HG03575 (cell line): ENCODE results near the gene CFAP54.

Experiments
- ATAC-seq: cut with Tn5 transposase; IDR thresholded peaks from one replicate; pipeline ENCODE4 v1.9.1; 2021; ENCODE audit not compliant: unreplicated experiment, insufficient number of reproducible peaks, low FRiP score; ENCODE audit errors: extremely low read depth

Gene CFAP54

DNA sequence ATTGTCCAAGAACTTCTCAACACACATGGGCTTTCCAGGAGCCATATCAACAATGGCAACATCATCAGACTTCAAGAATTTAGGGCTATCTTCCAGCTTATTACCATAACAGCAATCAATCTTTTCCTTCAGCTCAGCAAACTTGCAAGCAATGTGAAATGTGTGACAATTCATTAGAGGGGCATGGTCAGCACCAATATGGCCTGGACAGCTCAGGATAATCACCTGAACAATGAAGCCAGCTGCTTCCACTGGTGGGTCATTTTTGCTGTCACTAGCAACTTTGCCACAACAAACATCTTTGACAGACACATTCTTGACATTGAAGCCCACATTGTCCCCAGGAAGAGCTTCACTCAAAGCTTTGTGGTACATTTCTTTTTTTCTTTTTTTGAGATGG lies 411.8 kb downstream of the CFAP54 start:
- ATAC-seq = no peak

DNA sequence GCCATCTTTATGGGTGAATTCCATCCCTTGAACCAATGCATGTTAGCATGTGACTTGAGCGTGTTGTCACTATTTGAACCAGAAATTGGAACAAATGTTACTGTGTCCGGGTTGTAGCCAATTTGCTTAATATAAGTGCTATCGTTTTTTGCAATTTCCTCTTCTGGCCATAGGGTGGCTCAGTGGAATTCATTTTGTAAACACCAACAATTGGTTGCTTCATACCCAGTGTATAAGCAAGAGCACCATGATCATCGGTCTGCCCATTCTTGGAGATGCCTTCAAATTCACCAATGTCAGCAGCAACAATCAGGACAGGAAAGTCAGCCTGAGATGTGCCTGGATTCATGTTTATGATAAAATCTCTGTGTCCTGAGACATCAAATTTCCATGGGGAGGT lies 412.7 kb downstream of the CFAP54 start:
- no peak for ATAC-seq

DNA sequence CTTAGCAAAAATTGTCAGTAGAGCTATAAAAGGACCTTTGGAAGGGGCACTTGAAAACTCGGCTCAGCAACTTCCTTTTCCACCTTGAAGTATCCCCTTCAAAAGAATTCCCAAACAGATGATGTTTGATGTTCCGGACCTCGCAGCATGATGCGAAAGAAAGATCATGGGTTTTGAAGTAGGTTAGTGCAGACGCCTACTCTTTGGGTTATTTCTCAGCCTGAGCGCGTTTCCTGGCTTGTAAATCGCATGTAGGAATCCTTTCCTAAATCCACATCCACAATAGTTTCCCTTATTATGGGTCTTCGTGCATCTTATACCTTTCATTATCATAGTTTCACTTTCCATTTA lies 417.1 kb downstream of the CFAP54 start:
- no peak for ATAC-seq

DNA sequence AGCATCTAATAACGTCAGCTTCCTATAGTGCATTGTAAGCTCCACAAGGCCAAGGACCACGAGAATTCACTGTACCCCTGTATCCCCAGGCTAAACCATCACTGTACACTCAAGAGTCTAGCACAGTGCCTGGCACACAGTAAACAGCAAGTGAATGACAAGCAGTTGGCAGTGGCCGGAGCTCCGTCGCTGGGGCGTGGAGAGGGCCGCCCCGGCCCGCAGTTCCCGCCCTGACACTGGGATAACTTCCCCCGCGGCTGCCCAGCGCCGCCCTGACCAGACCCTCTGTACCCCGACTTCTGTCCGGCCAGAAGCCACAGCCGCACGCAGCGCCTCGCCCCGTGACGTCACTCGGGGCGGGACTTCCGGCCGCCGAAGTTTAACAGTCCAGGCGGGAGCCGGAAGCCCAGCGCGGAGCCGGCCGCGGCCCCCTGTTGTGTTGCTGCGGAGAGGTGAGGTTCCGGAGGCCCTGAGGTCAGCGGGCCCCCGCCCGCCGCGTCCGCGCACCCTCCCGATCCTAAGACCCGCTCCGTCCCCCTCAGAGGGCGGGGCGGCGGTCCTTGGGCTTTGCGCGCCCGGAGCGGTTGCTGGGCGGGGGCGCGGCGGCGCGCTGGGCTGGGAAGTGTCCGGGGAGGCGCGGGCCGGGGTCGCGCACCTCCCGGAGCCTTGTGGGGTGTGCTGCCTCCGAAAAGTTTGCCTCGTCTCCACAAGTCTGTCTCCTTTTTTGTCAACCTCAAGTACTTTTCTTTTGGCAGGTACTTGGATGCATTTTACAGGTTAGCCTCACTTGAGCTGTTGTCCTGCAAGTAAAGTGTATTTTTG lies 417.7 kb downstream of the CFAP54 start, which contains the start of gene NEDD1:
TSS of gene NEDD1 (plus strand) at position 409 of the 822 bp plus-strand sequence. CDS start 2,503 bp downstream, outside the sequence.
- peak; percentile 46 for ATAC-seq

DNA sequence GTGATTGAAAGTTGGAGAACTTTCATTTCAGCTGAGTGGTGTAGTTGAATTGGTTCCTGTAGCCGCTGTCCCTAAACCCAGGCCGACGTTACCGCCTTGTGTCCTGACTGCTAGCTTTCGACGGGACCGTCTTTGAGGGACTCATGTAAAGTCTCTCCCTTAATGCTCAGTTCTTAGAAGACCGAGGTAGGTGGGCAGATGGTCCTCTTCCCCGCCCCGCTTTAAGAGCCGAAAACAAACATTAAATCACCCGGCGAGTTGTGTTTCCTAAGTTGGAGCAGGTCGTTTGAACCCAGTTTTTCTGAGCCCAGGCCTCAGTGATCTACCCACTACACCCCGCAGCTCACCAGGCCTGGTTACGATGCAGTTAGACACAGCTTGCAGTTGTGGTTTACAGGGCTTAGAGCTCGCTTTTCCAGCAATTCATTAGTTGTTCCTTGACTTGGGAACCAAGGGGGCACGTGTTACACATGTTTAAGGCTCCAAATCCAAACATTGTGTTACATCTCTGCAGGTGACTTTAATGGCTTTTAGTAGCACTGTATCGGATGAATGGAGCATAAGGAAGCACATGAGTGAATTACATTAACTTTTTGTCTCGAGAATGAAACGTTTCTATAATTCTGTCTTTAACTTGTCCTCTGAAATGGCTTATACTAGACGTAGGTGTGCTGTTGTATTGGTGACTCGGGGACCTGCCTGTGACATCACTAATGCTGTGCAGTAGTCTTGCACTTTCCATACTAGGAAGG lies 418.5 kb downstream of the CFAP54 start:
- no peak for ATAC-seq

DNA sequence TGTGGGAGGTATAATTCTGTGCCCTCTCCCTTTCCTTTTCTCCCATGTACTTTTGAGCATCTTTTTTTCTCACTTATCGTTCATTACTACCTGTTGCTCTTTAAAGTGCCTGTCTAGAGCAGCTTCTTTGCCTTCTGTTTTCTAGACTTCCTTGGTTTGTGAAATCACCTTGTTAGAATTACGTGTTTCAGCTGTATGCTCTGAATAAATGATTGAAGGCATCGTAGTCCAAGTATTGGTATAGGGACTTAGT lies 419.0 kb downstream of the CFAP54 start:
- no peak for ATAC-seq

DNA sequence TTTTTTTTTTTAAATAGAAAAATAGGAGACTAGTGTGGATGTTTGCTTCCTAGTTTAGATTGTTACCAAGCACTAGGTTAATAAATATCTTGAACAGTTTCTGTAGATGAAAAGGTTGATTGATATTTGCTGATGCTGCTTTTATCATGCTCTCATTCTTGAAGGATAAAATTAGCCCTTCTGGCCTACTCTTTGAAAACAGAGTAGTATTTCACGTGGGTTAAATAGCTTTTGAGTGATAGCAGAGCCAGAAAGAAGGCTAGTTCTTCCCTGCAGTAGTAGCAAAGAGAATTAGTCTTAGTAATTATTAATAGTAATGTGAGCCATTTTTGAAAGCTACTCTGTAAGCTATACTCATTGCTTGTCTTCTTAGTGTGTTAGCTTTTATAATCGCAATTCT lies 422.9 kb downstream of the CFAP54 start:
- ATAC-seq = no peak

DNA sequence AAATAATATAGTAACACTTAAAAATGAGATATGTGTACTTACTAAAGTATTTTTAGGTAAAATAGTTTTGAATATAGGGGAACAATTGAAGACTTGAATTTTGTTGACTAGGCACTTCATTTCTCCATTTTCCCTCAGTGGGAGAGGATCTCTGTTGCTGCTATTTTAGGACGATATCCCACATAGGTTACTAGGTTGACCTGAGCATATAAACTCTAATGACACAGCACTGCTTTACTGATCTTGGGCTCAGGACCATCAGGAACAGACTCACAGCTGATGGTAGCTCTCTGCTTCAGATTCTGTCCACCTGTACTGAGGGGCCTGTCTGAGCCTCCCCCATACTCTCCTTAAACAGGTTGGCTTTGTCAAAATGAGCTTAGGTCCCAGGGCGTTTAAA lies 423.6 kb downstream of the CFAP54 start:
- ATAC-seq = no peak

DNA sequence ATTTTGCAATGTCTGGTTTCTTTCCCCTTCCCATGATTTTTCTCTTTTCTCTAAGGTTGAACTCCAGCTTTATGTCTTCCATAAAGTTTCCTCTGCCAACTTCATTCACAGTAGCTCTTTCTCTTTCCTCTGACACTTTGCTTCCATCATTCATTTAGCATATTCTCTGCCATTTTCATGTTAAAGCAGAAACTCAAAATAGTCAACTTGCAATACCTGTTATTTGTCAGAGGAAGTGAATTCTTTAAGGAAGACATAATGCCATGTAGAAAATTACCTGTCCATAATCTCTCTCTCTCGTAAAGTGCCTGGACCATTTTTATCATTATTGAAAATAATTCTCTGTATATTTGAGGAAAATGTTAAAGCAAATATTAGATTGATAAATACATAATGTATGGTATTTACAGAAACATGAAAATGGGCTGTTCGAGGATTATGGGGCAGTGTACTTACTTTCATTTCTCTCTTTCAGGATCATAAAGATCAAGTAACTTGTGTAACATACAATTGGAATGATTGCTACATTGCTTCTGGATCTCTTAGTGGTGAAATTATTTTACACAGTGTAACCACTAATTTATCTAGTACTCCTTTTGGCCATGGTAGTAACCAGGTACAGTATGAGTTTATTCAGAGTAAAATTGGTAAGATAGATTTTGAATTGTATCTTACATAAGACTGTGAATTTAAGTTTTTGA lies 430.3 kb downstream of the CFAP54 start:
- no peak for ATAC-seq
